ENCODE data around the gene GNG2. TPM values are rescaled to one million over a fixed set of nuclear protein-coding genes. Genes with fewer than 3 reads are reported as not detected.

GNG2 gene
- total and polyA plus RNA-seq, 2 of the 8 experiments (the other 6 are each of a cell fraction or from before 2014, with no cell fraction given), result 8.2 to 17.9 TPM

DNA sequence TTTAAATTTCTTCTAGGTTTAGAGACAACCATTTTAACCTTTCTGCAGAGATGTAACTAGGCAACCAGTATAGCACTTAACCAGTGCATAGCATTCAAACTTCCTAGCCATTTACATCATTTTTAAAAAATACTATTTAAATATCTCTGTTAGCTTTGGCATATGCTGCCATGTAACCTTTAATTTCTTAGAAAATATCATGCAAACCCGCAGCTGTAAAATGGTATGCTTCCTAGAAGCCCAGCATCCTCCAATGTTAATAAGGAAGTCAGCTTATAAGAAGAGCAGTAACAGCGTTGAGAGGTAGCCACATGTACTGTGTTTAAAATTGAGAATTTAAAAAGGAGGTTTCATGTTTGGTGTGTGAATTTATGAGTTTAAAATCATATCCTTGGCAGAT is 22.8 kb downstream of the GNG2 start (continued):
- TF ChIP-seq CHD7 (IDR thresholded peaks at IDR 0.05; ENCODE audit: insufficient replicate concordance, low read length) (no peak), ATF3 (IDR thresholded peaks at IDR 0.05; ENCODE audit: insufficient read depth, low read depth, low read length) (no peak), BCL11A (IDR thresholded peaks at IDR 0.05; ENCODE audit: low read depth in 2 of 2, low read length in 2 of 2) (no peak), ASH2L (IDR thresholded peaks at IDR 0.05; ENCODE audit: low read length) (no peak), GTF2F1 (IDR thresholded peaks at IDR 0.05; ENCODE audit: borderline replicate concordance, low read depth, low read length) (no peak), SIX5 (IDR thresholded peaks at IDR 0.05; ENCODE audit: low read depth, low read length) (no peak), EGR1 (IDR thresholded peaks at IDR 0.05; ENCODE audit: borderline replicate concordance, low read depth, low read length) (no peak), CTBP2 (IDR thresholded peaks at IDR 0.05; ENCODE audit: borderline replicate concordance, insufficient read depth, insufficient read length, low read length) (no peak)
